BLaER1 treated with 17β-estradiol and CSF1 and Interleukin-3, amounts not matched to agents 10 nM and 100 nM (cell line): ENCODE results near the gene ZNF776.
"Not testable (repeated sequence)": the region's sequence is repeated elsewhere in the genome, so short reads cannot be mapped to it uniquely, and the experiment has no call there.

Source experiments
- H3K27ac ChIP-seq, 11 experiments: shearing (Covaris generic); formaldehyde crosslinking; 2 replicates each; pipeline ENCODE4 v1.8.1; 2022
- H3K27me3 ChIP-seq, 11 experiments: shearing (Covaris generic); formaldehyde crosslinking; 2 replicates each; pipeline ENCODE4 v1.8.1; 2022
- H3K36me3 ChIP-seq, 11 experiments: shearing (Covaris generic); formaldehyde crosslinking; 2 replicates each; pipeline ENCODE4 v1.8.1; 2022
- H3K4me1 ChIP-seq, 10 experiments: shearing (Covaris generic); formaldehyde crosslinking; 2 replicates each; pipeline ENCODE4 v1.8.1; 2022
- H3K4me2 ChIP-seq, 11 experiments: shearing (Covaris generic); formaldehyde crosslinking; 2 replicates each; pipeline ENCODE4 v1.8.1; 2022
- H3K4me3 ChIP-seq, 10 experiments: shearing (Covaris generic); formaldehyde crosslinking; 2 replicates each; pipeline ENCODE4 v1.8.1; 2022
- H3K9ac ChIP-seq, 11 experiments: shearing (Covaris generic); formaldehyde crosslinking; 2 replicates each; pipeline ENCODE4 v1.8.1; 2022
- H3K9me3 ChIP-seq, 11 experiments: shearing (Covaris generic); formaldehyde crosslinking; replicated peaks in 1 of 11; 2 replicates each; pipeline ENCODE4 v1.8.1; 2022
- H4K20me1 ChIP-seq, 11 experiments: shearing (Covaris generic); formaldehyde crosslinking; 2 replicates each; pipeline ENCODE4 v1.8.1; 2022
- Cebpa-rat ChIP-seq, 11 experiments: shearing (Covaris generic); IDR thresholded peaks; 2 replicates each; pipeline ENCODE4 v1.8.1; 2022

Gene ZNF776

GRCh38 chr19:57788114-57788692 lies 41.6 kb downstream of the ZNF776 start:
- Histone ChIP-seq H3K9ac (no peak overlapping the region), H4K20me1 (peaks cover 8 to 91% (median 41%) of the 10 kb centered on the region in 11 experiments; a peak in 20 of 22 replicates), H3K27me3 (no peaks in the 10 kb centered on the region), H3K4me2 (no peak overlapping the region), H3K27ac (no peak overlapping the region), H3K36me3 (peaks cover 84 to 98% (median 95%) of the 10 kb centered on the region in 11 experiments), H3K4me1 (no peaks in the 10 kb centered on the region), H3K9me3 (peaks cover 28 to 60% (median 40%) of the 10 kb centered on the region in 11 experiments), H3K4me3 (no peak overlapping the region)
- TF ChIP-seq Cebpa-rat (IDR thresholded peaks at IDR 0.05), result no peak; a peak in 1 of 22 replicates

GRCh38 chr19:57789288-57789687 lies 42.7 kb downstream of the ZNF776 start:
- Histone ChIP-seq H3K9ac (no peak overlapping the region), H4K20me1 (peaks cover 8 to 94% (median 41%) of the 10 kb centered on the region in 11 experiments; a peak in 20 of 22 replicates), H3K4me1 (no peaks in the 10 kb centered on the region), H3K4me2 (no peak overlapping the region), H3K27me3 (no peaks in the 10 kb centered on the region), H3K27ac (no peak overlapping the region), H3K36me3 (peaks cover 85 to 98% (median 95%) of the 10 kb centered on the region in 11 experiments), H3K9me3 (peaks cover 17 to 50% (median 29%) of the 10 kb centered on the region in 11 experiments), H3K4me3 (no peak overlapping the region)
- TF ChIP-seq Cebpa-rat (IDR thresholded peaks at IDR 0.05), result no peak

- H3K36me3 ChIP-seq, result peaks cover 58 to 89% (median 76%) of the 10 kb centered on the region in 11 experiments
- H3K4me2 ChIP-seq, H3K27me3 ChIP-seq, H3K9ac ChIP-seq, H3K4me3 ChIP-seq, H3K27ac ChIP-seq, H3K9me3 ChIP-seq: not testable (repeated sequence)
- peaks cover 0 to 37% (median 7%) of the 10 kb centered on the region in 10 experiments; a peak in 10 of 20 replicates for H3K4me1 ChIP-seq
- peaks cover 0 to 82% (median 36%) of the 10 kb centered on the region in 11 experiments; a peak in 13 of 22 replicates for H4K20me1 ChIP-seq
Observed at GRCh38 chr19:57796580-57796979, 50.0 kb downstream of the ZNF776 start.

- H3K4me2 ChIP-seq, result peak overlapping the region in 2 of 11 experiments; percentile 59 to 67; a peak in 2 of 22 replicates
Observed at GRCh38 chr19:57800696-57801095, 54.1 kb downstream of the ZNF776 start.

GRCh38 chr19:57802269-57802668 lies 55.7 kb downstream of the ZNF776 start:
- TF ChIP-seq Cebpa-rat (IDR thresholded peaks at IDR 0.05), result no peak
- Histone ChIP-seq H4K20me1 (peaks cover 5 to 84% (median 34%) of the 10 kb centered on the region in 11 experiments; a peak in 16 of 22 replicates), H3K4me2 (peak overlapping the region in 2 of 11 experiments; percentile 26 to 40; a peak in 3 of 22 replicates), H3K9me3 (no peaks in the 10 kb centered on the region), H3K27me3 (no peaks in the 10 kb centered on the region), H3K4me3 (no peak overlapping the region), H3K9ac (no peak overlapping the region), H3K36me3 (peaks cover 25 to 57% (median 46%) of the 10 kb centered on the region in 11 experiments), H3K4me1 (peaks cover 0 to 65% (median 19%) of the 10 kb centered on the region in 10 experiments; a peak in 17 of 20 replicates), H3K27ac (no peak overlapping the region)

More at GRCh38 chr19:57800696-57801095, 54.1 kb downstream of the ZNF776 start:
- H3K27ac ChIP-seq, result no peak overlapping the region
- peaks cover 4 to 82% (median 31%) of the 10 kb centered on the region in 11 experiments; a peak in 16 of 22 replicates for H4K20me1 ChIP-seq
- no peak overlapping the region for H3K9ac ChIP-seq
- H3K4me3 ChIP-seq, result no peak overlapping the region
- no peak for TF ChIP-seq Cebpa-rat (IDR thresholded peaks at IDR 0.05)
- no peaks in the 10 kb centered on the region for H3K9me3 ChIP-seq
- peaks cover 23 to 55% (median 45%) of the 10 kb centered on the region in 11 experiments for H3K36me3 ChIP-seq
- H3K27me3 ChIP-seq, result no peaks in the 10 kb centered on the region
- peaks cover 0 to 64% (median 19%) of the 10 kb centered on the region in 10 experiments; a peak in 17 of 20 replicates for H3K4me1 ChIP-seq

GRCh38 chr19:57803265-57803593 lies 56.6 kb downstream of the ZNF776 start:
- Histone ChIP-seq H3K4me2 (peak overlapping the region; percentile 35 to 86 (median 73)), H3K4me1 (peaks cover 0 to 57% (median 17%) of the 10 kb centered on the region in 10 experiments; a peak in 17 of 20 replicates), H3K9ac (peak overlapping the region; percentile 7 to 76 (median 57); a peak in 20 of 22 replicates), H3K9me3 (no peaks in the 10 kb centered on the region), H4K20me1 (peaks cover 5 to 94% (median 39%) of the 10 kb centered on the region in 11 experiments; a peak in 16 of 22 replicates), H3K4me3 (peak overlapping the region; percentile 30 to 62 (median 44)), H3K27me3 (no peaks in the 10 kb centered on the region), H3K27ac (peak overlapping the region in 10 of 11 experiments; percentile 4 to 65 (median 43); a peak in 9 of 22 replicates), H3K36me3 (peaks cover 34 to 62% (median 50%) of the 10 kb centered on the region in 11 experiments)
- no peak for TF ChIP-seq Cebpa-rat (IDR thresholded peaks at IDR 0.05)

- Histone ChIP-seq H3K27me3 (no peaks in the 10 kb centered on the region), H3K4me1 (peaks cover 0 to 52% (median 13%) of the 10 kb centered on the region in 10 experiments; a peak in 17 of 20 replicates), H3K9me3 (no peaks in the 10 kb centered on the region), H3K4me3 (peak overlapping the region; percentile 30 to 62 (median 44)), H3K9ac (peak overlapping the region; percentile 7 to 76 (median 57); a peak in 20 of 22 replicates), H3K27ac (peak overlapping the region; percentile 4 to 65 (median 43); a peak in 15 of 22 replicates), H3K36me3 (peaks cover 38 to 66% (median 55%) of the 10 kb centered on the region in 11 experiments), H3K4me2 (peak overlapping the region; percentile 35 to 86 (median 73)), H4K20me1 (peaks cover 5 to 96% (median 39%) of the 10 kb centered on the region in 11 experiments; a peak in 16 of 22 replicates)
- no peak for TF ChIP-seq Cebpa-rat (IDR thresholded peaks at IDR 0.05)
Observed at GRCh38 chr19:57803594-57804325, 57.1 kb downstream of the ZNF776 start.

- Histone ChIP-seq H3K4me1 (peaks cover 7 to 35% (median 17%) of the 10 kb centered on the region in 10 experiments), H3K4me2 (no peak overlapping the region), H3K9me3 (no peaks in the 10 kb centered on the region), H3K36me3 (peaks cover 48 to 75% (median 64%) of the 10 kb centered on the region in 11 experiments), H3K27me3 (no peaks in the 10 kb centered on the region), H4K20me1 (peaks cover 5 to 83% (median 41%) of the 10 kb centered on the region in 11 experiments; a peak in 17 of 22 replicates), H3K4me3 (no peak overlapping the region), H3K27ac (no peak overlapping the region), H3K9ac (no peak overlapping the region)
- no peak for TF ChIP-seq Cebpa-rat (IDR thresholded peaks at IDR 0.05)
Observed at GRCh38 chr19:57807541-57807940, 60.9 kb downstream of the ZNF776 start.
